Breast epithelium (tissue), 3 donors: ENCODE measurements around the gene DMP1.

ENCODE experiments used
- POLR2A ChIP-seq: fragments of 450-650 bp; IDR thresholded peaks from one replicate; pipeline ENCODE4 v1.6.1; 2016; ENCODE audit warnings: antibody characterized with exemption, mild to moderate bottlenecking, moderate library complexity
- POLR2AphosphoS5 ChIP-seq, 3 donors: sonication (generic); formaldehyde crosslinking; IDR thresholded peaks; one replicate each; pipeline ENCODE4 v1.6.1; 2017; ENCODE audit warnings: antibody characterized with exemption in 3 of 3
- TF ChIP-seq, protein P1 (sequence below), 3 donors: fragments of 450-650 bp; IDR thresholded peaks; one replicate each; pipeline ENCODE4 v1.5.1; 2016 to 2017; ENCODE audit warnings: antibody characterized with exemption in 3 of 3, mild to moderate bottlenecking in 3 of 3, moderate library complexity in 3 of 3

DNA sequence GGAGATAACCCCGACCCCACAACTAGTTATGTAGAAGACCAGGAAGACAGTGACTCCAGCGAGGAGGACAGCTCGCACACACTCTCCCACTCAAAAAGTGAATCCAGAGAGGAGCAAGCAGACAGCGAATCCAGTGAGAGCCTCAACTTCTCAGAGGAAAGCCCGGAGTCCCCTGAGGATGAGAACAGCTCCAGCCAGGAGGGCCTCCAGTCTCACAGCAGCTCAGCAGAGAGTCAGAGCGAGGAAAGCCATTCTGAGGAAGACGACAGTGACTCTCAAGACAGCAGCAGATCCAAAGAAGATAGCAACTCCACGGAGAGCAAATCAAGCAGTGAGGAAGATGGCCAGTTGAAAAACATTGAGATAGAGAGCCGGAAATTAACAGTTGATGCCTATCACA is 12.8 kb downstream of the DMP1 start:
- TF ChIP-seq, protein P1, sequence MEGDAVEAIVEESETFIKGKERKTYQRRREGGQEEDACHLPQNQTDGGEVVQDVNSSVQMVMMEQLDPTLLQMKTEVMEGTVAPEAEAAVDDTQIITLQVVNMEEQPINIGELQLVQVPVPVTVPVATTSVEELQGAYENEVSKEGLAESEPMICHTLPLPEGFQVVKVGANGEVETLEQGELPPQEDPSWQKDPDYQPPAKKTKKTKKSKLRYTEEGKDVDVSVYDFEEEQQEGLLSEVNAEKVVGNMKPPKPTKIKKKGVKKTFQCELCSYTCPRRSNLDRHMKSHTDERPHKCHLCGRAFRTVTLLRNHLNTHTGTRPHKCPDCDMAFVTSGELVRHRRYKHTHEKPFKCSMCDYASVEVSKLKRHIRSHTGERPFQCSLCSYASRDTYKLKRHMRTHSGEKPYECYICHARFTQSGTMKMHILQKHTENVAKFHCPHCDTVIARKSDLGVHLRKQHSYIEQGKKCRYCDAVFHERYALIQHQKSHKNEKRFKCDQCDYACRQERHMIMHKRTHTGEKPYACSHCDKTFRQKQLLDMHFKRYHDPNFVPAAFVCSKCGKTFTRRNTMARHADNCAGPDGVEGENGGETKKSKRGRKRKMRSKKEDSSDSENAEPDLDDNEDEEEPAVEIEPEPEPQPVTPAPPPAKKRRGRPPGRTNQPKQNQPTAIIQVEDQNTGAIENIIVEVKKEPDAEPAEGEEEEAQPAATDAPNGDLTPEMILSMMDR (IDR thresholded peaks at IDR 0.05), result no peak
- TF ChIP-seq POLR2AphosphoS5 (IDR thresholded peaks at IDR 0.05) (no peak), POLR2A (no peak)
